ENCODE measurements around the gene VIPR2. TPM values are rescaled to one million over a fixed set of nuclear protein-coding genes. Genes with fewer than 3 reads are reported as not detected.

VIPR2 gene
- total and polyA plus RNA-seq, 2 experiments from 2014 or later = 2.2 to 2.4 TPM

DNA sequence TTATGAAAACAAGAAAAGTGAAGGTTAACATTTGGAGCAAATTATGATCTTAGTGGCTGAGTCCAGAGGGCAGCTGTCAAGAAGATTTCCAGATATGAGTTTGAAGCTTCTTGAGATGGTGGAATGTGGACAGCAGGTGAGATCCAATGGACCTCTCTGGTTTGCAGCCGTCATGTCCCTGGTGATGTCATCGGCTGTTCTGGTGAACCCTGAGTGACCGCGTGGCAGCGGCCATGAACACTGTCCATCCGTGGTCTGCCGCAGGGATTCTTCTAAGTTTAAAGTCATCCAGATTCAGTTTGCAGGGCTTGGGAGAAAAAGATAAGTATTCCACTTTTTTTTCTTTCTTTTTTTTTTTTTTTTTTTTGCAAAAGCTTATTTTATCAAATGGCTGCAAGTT lies 15.8 kb upstream of the VIPR2 start:
- TF ChIP-seq CTCF (IDR thresholded peaks at IDR 0.05; ENCODE audit: low read depth, low read length) = no peak
- DNase-seq (ENCODE audit: low read depth in 1 of 2, low spot score in 1 of 2) = no peak
- H3K9me3 ChIP-seq (ENCODE audit: low read depth) = no peaks in the 10 kb centered on the region
- no peaks in the 10 kb centered on the region for H3K4me1 ChIP-seq (ENCODE audit: low read depth)
- no peak overlapping the region for H3K4me3 ChIP-seq
- no peaks in the 10 kb centered on the region for H3K27me3 ChIP-seq
- no peak overlapping the region for H3K27ac ChIP-seq
- H3K36me3 ChIP-seq = no peaks in the 10 kb centered on the region

DNA sequence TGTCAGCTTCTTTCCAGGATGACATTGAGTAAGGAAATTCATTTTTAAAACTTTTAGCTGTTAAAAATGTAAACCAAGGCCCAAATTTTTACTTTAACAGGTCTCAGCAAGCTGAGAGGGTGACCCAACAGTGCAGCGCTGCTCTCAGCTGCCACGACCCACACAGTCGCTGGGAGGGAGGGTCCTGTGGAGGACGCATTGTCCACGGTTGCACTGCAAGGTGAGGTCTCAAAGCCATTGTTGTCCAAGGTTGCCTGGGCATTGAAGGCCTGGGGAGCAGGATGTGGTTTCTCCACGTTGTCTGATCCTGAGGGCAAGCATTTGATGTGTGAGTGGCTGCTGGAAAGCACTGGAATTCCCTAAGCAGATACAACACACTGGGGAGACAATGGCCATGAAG lies 15.1 kb upstream of the VIPR2 start:
- no peaks in the 10 kb centered on the region for H3K4me1 ChIP-seq (ENCODE audit: low read depth)
- H3K9me3 ChIP-seq (ENCODE audit: low read depth) = no peaks in the 10 kb centered on the region
- no peak for TF ChIP-seq CTCF (IDR thresholded peaks at IDR 0.05; ENCODE audit: low read depth, low read length)
- H3K36me3 ChIP-seq = no peaks in the 10 kb centered on the region
- DNase-seq (ENCODE audit: low read depth in 1 of 2, low spot score in 1 of 2) = no peak
- H3K27ac ChIP-seq = no peak overlapping the region
- no peak overlapping the region for H3K4me3 ChIP-seq
- H3K27me3 ChIP-seq = no peaks in the 10 kb centered on the region

- no peak for DNase-seq (ENCODE audit: low read depth in 1 of 2, low spot score in 1 of 2)
These were observed 14.3 kb upstream of the VIPR2 start for GRCh38 chr7:159158888-159159405.

DNA sequence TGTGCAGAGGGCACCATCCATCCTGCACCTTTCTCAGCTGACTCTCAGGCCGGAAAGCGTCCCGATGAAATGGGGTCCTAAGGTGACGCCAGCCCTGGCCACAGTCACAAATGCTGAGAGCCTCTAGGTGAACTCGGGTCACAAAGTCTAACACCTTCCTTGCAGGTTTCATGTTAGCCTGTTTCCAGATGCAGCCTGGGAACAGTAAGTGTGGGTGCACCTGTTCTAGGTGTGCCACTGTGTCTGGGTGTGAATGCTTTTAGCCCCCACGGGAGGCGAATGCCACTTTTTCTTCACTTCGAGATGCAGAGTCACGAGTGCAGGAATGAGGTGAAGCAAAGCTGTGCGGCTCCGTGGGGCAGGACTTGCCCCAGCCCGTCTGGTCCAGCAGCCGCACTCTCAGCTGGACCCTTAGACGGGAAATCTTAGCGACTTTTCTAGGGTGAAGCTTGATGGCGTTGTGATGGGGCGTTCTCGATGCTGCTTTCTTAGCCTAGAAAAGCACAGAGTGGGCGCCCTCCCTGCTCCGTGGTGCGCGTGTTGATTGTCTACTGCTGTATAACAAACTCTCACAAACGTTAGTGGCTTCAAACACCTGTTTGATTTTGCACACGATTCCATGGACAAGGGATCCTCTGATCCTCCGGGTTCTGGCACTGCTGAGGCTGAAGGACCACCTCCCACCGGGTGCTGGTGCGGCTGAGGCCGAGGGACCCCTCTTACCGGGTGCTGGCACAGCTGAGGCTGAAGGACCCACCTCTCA lies 13.6 kb upstream of the VIPR2 start:
- Histone ChIP-seq H3K9me3 (ENCODE audit: low read depth) (no peaks in the 10 kb centered on the region), H3K4me3 (no peak overlapping the region), H3K27me3 (no peaks in the 10 kb centered on the region), H3K4me1 (ENCODE audit: low read depth) (no peaks in the 10 kb centered on the region), H3K27ac (no peak overlapping the region), H3K36me3 (no peaks in the 10 kb centered on the region)
- TF ChIP-seq CTCF (IDR thresholded peaks at IDR 0.05; ENCODE audit: low read depth, low read length) = no peak
- no peak for DNase-seq (ENCODE audit: low read depth in 1 of 2, low spot score in 1 of 2)

More at GRCh38 chr7:159158888-159159405, 14.3 kb upstream of the VIPR2 start:
- Histone ChIP-seq H3K9me3 (ENCODE audit: low read depth) (no peaks in the 10 kb centered on the region), H3K4me1 (ENCODE audit: low read depth) (no peaks in the 10 kb centered on the region), H3K4me3 (no peak overlapping the region), H3K27ac (no peak overlapping the region), H3K36me3 (no peaks in the 10 kb centered on the region), H3K27me3 (no peaks in the 10 kb centered on the region)
- TF ChIP-seq CTCF (IDR thresholded peaks at IDR 0.05; ENCODE audit: low read depth, low read length) = no peak

- no peak for TF ChIP-seq CTCF (IDR thresholded peaks at IDR 0.05; ENCODE audit: low read depth, low read length)
- H3K4me1 ChIP-seq (ENCODE audit: low read depth) = no peaks in the 10 kb centered on the region
- H3K36me3 ChIP-seq = no peaks in the 10 kb centered on the region
- no peaks in the 10 kb centered on the region for H3K9me3 ChIP-seq (ENCODE audit: low read depth)
- H3K27ac ChIP-seq = no peak overlapping the region
- H3K27me3 ChIP-seq = no peaks in the 10 kb centered on the region
- DNase-seq (ENCODE audit: low read depth in 1 of 2, low spot score in 1 of 2) = no peak
- no peak overlapping the region for H3K4me3 ChIP-seq
These were observed 13.0 kb upstream of the VIPR2 start for GRCh38 chr7:159157714-159158113.

Data from cardiac muscle cell (in vitro differentiated cells and primary cell).